Fibroblast of villous mesenchyme (primary cell): ENCODE data around the gene PCDHGB3. TPM values are rescaled to one million over a fixed set of nuclear protein-coding genes. Genes with fewer than 3 reads are reported as not detected.
"Not testable (repeated sequence)": the region's sequence is repeated elsewhere in the genome, so short reads cannot be mapped to it uniquely, and the experiment has no call there.

ENCODE experiments used
- DNase-seq: peaks from one replicate; pipeline ENCODE4 v3.0.0-alpha.2; 2010; ENCODE audit warnings: low read depth
- H3K4me3 ChIP-seq: 2 replicates; pipeline ENCODE4 v1.5.1; 2011; ENCODE audit warnings: low read depth, mild to moderate bottlenecking, low read length
- CTCF ChIP-seq: IDR thresholded peaks from 2 replicates; pipeline ENCODE4 v1.5.1; 2012; ENCODE audit warnings: low read depth, mild to moderate bottlenecking, low read length; ENCODE audit not compliant: insufficient read depth
- total RNA-seq: library from RNA; depleted of rRNA; stranded (reverse); fragments of >200 nt; gene quantifications from 2 replicates; pipeline ENCODE4 v1.2.3, GENCODE V29; 2012

Gene PCDHGB3
- total RNA-seq, 1 donor = 3.9 TPM

DNA sequence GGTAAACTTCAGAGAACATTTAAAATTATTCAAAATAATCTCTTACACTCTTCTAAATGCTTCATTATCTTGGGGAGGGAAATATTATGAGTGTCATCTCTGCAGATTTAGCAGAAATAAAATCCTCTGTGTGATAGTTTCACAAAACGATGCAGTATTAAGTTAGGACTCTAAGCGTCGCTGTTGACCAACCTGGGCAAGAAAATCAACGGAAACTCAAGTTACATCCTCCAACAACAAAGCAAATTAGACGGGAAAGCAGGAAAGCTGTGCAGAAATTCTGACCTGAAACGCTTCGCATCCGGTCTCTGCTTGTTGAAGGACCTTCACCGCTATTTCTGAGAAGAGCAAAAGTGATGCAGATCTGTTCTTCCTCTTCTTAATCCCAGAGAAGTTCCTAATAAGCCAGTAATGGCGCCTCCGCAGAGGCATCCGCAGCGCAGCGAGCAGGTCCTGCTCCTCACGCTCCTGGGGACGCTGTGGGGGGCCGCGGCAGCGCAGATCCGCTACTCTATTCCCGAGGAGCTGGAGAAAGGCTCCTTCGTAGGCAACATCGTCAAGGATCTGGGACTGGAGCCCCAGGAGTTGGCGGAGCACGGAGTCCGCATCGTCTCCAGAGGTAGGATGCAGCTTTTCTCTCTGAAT lies 3.8 kb downstream of the PCDHGB3 start, which contains the start of gene PCDHGA6:
Gene PCDHGA6 (plus strand): TSS at position 219 of the 645 bp plus-strand sequence. CDS start 193 bp downstream, at position 412.
- peak; percentile 43 for DNase-seq
- H3K4me3 ChIP-seq = peak within 1 kb of the TSS; percentile 44
- peak; percentile 65 for TF ChIP-seq CTCF

- DNase-seq = no peak
- no peak for TF ChIP-seq CTCF
- no peak overlapping the region for H3K4me3 ChIP-seq
Measured at GRCh38 chr5:141374627-141375026, 4.6 kb downstream of the PCDHGB3 start.

DNA sequence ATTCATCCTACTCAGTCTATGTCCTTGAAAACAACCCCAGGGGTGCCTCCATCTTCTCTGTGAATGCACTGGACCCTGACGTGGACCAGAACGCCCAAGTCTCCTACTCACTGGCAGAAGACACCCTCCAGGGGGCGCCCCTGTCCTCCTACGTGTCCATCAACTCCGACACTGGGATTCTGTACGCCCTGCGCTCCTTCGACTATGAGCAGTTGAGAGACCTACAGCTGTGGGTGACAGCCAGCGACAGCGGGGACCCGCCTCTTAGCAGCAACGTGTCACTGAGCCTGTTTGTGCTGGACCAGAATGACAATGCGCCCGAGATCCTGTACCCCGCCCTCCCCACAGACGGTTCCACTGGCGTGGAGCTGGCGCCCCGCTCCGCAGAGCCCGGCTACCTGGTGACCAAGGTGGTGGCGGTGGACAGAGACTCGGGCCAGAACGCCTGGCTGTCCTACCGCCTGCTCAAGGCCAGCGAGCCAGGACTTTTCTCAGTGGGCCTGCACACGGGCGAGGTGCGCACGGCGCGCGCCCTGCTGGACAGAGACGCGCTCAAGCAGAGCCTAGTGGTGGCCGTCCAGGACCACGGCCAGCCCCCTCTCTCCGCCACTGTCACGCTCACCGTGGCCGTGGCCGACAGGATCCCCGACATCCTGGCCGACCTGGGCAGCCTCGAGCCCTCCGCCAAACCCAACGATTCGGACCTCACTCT lies 5.6 kb downstream of the PCDHGB3 start:
- DNase-seq, H3K4me3 ChIP-seq: not testable (repeated sequence)

DNA sequence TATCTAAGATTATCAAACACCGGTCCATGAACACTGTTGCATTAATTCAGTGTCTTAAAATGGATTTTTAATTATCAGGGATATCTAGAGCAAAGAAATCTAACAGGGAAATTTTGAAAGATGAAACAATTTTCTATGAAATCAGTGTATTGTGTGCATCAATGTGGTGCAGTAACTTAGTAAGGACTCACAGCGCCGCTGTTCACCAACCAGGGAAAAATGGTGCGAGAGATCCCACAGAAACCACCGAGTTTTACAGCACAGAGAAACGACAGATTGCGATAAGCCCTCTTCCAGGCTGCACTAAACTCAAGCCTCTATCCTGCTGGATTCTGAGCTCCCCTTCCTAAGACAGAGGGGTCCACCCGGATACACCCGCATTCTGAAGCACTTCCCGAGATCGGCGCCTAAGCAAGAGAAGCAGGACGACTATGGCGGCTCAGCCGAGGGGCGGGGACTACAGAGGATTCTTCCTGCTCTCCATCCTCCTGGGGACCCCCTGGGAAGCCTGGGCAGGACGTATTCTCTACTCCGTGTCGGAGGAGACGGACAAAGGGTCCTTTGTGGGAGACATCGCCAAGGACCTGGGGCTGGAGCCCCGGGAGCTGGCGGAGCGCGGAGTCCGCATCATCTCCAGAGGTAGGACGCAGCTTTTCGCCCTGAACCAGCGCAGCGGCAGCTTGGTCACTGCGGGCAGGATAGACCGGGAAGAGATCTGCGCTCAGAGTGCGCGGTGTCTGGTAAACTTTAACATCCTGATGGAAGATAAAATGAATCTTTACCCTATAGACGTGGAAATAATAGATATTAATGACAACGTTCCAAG lies 12.6 kb downstream of the PCDHGB3 start, which contains the start of gene PCDHGA7:
Gene PCDHGA7 (plus strand): TSS at position 274 of the 826 bp plus-strand sequence. CDS start 158 bp downstream, at position 432.
- TF ChIP-seq CTCF = peak; percentile 68
- peak within 1 kb of the TSS; percentile 69 for H3K4me3 ChIP-seq
- DNase-seq = peak; percentile 54

GRCh38 chr5:141383345-141383744 lies 13.3 kb downstream of the PCDHGB3 start:
- peak overlapping the region; percentile 69 for H3K4me3 ChIP-seq
- no peak for TF ChIP-seq CTCF
- DNase-seq = no peak

- H3K4me3 ChIP-seq = no peak overlapping the region
- no peak for TF ChIP-seq CTCF
Measured at GRCh38 chr5:141384471-141385267, 14.6 kb downstream of the PCDHGB3 start.

More at GRCh38 chr5:141384471-141385267, 14.6 kb downstream of the PCDHGB3 start:
- no peak for DNase-seq
